ENCODE results near the gene CAPN1. TPM values are rescaled to one million over a fixed set of nuclear protein-coding genes. Genes with fewer than 3 reads are reported as not detected.

Gene CAPN1
- total and polyA plus RNA-seq, 2 of the 4 experiments (the other 2 are of a cell fraction): 110 to 182 TPM

DNA sequence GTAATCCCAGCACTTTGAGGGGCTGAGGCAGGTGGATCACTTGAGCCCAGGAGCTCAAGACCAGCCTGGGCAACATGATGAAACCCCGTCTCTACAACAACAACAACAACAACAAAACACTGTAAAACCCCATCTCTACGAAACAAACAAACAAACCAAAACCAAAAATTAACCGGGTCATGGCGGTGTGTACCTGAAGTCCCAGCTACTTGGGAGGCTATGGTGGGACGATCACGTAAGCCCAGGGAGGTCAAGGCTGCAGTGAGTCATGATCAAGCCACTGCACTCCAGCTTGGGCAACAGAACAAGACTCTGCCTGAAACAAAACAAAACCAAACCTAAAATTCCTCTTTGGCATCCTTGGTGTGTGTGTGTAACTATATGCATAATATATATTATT is 73.0 kb downstream of the CAPN1 start:
- Histone ChIP-seq H3K14ac (replicated peaks; ENCODE audit: low read depth, low read length) (no peak overlapping the region), H3K79me1 (ENCODE audit: low read depth in 1 of 2, low read length in 2 of 2) (no peaks in the 10 kb centered on the region), H3K9ac (ENCODE audit: low read depth, low read length) (no peak overlapping the region), H3K27ac (ENCODE audit: insufficient read depth, low read length) (no peak overlapping the region), H3K36me3 (ENCODE audit: control insufficient read depth, insufficient read depth, low read length) (no peaks in the 10 kb centered on the region), H3K4me3 (ENCODE audit: insufficient read depth, low read depth, low read length) (no peak overlapping the region), H4K5ac (ENCODE audit: low read depth, low read length) (no peak overlapping the region), H4K91ac (ENCODE audit: insufficient read depth, low read depth, low read length) (no peak overlapping the region), H2AK9ac (replicated peaks; ENCODE audit: low read depth, low read length, poor library complexity) (peak overlapping the region; percentile 55), H2AK5ac (ENCODE audit: low read depth, low read length) (no peak overlapping the region), H3K18ac (ENCODE audit: low read depth, low read length) (no peak overlapping the region), H3K4me2 (ENCODE audit: low read depth, low read length) (no peak overlapping the region), H3K27me3 (ENCODE audit: control insufficient read depth, insufficient read depth, low read length) (no peaks in the 10 kb centered on the region), H2BK20ac (ENCODE audit: low read depth, low read length) (no peak overlapping the region), H4K8ac (ENCODE audit: low read depth in 2 of 2, low read length in 2 of 2) (no peak overlapping the region), H3K56ac (ENCODE audit: extremely low read depth, insufficient read depth, low read length) (no peak overlapping the region), H2BK120ac (ENCODE audit: low read depth, low read length) (no peak overlapping the region), H2AFZ (replicated peaks; ENCODE audit: low read length, poor library complexity) (no peak overlapping the region), H3K9me1 (ENCODE audit: insufficient read depth, low read length) (no peaks in the 10 kb centered on the region), H3K9me3 (ENCODE audit: control insufficient read depth, insufficient read depth, low read length) (no peaks in the 10 kb centered on the region), H3K23ac (ENCODE audit: low read depth, low read length) (no peak overlapping the region), H2BK5ac (ENCODE audit: low read depth, low read length, poor library complexity, severe bottlenecking) (no peak overlapping the region), H3K4ac (ENCODE audit: low read depth, low read length) (no peak overlapping the region), H2BK15ac (ENCODE audit: low read depth, low read length) (no peak overlapping the region), H4K20me1 (ENCODE audit: insufficient read depth, low read length) (no peaks in the 10 kb centered on the region), H3K4me1 (ENCODE audit: control insufficient read depth, insufficient read depth, low read length) (no peaks in the 10 kb centered on the region)
- ChIA-PET POLR2A (ENCODE audit: unreplicated experiment) (no interaction called here), CTCF (no interaction called here)
- TF ChIP-seq RAD21 (IDR thresholded peaks at IDR 0.05; ENCODE audit: low read length) (no peak), RFX5 (IDR thresholded peaks at IDR 0.05; ENCODE audit: low read depth, low read length) (no peak), FOS (IDR thresholded peaks at IDR 0.05; ENCODE audit: low read depth, low read length) (no peak), CEBPB (IDR thresholded peaks at IDR 0.05; ENCODE audit: low read depth, low read length) (no peak), RCOR1 (IDR thresholded peaks at IDR 0.05; ENCODE audit: insufficient replicate concordance, low read length) (no peak), NFE2L2 (IDR thresholded peaks at IDR 0.05; ENCODE audit: low read depth, low read length) (no peak)
- TF ChIP-seq, protein P1, sequence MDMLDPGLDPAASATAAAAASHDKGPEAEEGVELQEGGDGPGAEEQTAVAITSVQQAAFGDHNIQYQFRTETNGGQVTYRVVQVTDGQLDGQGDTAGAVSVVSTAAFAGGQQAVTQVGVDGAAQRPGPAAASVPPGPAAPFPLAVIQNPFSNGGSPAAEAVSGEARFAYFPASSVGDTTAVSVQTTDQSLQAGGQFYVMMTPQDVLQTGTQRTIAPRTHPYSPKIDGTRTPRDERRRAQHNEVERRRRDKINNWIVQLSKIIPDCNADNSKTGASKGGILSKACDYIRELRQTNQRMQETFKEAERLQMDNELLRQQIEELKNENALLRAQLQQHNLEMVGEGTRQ (IDR thresholded peaks at IDR 0.05; ENCODE audit: low read depth, low read length): no peak
- TF ChIP-seq, protein P2, sequence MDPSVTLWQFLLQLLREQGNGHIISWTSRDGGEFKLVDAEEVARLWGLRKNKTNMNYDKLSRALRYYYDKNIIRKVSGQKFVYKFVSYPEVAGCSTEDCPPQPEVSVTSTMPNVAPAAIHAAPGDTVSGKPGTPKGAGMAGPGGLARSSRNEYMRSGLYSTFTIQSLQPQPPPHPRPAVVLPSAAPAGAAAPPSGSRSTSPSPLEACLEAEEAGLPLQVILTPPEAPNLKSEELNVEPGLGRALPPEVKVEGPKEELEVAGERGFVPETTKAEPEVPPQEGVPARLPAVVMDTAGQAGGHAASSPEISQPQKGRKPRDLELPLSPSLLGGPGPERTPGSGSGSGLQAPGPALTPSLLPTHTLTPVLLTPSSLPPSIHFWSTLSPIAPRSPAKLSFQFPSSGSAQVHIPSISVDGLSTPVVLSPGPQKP (IDR thresholded peaks at IDR 0.05; ENCODE audit: borderline replicate concordance, low read depth, low read length): no peak
- TF ChIP-seq, protein P3, sequence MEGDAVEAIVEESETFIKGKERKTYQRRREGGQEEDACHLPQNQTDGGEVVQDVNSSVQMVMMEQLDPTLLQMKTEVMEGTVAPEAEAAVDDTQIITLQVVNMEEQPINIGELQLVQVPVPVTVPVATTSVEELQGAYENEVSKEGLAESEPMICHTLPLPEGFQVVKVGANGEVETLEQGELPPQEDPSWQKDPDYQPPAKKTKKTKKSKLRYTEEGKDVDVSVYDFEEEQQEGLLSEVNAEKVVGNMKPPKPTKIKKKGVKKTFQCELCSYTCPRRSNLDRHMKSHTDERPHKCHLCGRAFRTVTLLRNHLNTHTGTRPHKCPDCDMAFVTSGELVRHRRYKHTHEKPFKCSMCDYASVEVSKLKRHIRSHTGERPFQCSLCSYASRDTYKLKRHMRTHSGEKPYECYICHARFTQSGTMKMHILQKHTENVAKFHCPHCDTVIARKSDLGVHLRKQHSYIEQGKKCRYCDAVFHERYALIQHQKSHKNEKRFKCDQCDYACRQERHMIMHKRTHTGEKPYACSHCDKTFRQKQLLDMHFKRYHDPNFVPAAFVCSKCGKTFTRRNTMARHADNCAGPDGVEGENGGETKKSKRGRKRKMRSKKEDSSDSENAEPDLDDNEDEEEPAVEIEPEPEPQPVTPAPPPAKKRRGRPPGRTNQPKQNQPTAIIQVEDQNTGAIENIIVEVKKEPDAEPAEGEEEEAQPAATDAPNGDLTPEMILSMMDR (conservative IDR thresholded peaks at IDR 0.05; ENCODE audit: low read depth, low read length): no peak
- intact Hi-C loops (cut with micrococcal nuclease) (loop anchor here (1.0 to 5.0 kb wide), 3 partner anchors 30 to 142 kb away; partner anchors contain the start of gene TM7SF2), in situ Hi-C loops (cut with MboI; ENCODE audit: low sequenced_read_pairs) (no loop called here), dilution Hi-C loops (cut with HindIII; ENCODE audit: low sequenced_read_pairs, unreplicated experiment) (no loop called here)
- DNase-seq: peak; percentile 24
- BruUV-seq (replicated peaks): no TSS peak
- no CpG with 5 or more reads among the region's 6 CpGs for WGBS, 2 experiments (ENCODE audit: extremely low coverage in 2 of 2, insufficient read length in 1 of 2)
- no peak for ATAC-seq (ENCODE audit: low read depth)
